NCI-H510A (cell line): ENCODE results near the gene ZNF714.

Source experiments
- DNase-seq: peaks from one replicate; lab custom pipeline; 2025; lab: John Stamatoyannopoulos, UW

Gene ZNF714

GRCh38 chr19:21082011-21082975, at the start of gene ZNF714:
TSS of gene ZNF714 (plus strand) at chr19:21082203. CDS start at chr19:21098269, 16,066 bp downstream.
- DNase-seq = peak; percentile 95

GRCh38 chr19:21045028-21045427, 37.0 kb upstream of the ZNF714 start:
- no peak for DNase-seq

- no peak for DNase-seq
Measured at GRCh38 chr19:21046489-21046888, 35.5 kb upstream of the ZNF714 start.

GRCh38 chr19:21047716-21048115, 34.3 kb upstream of the ZNF714 start:
- no peak for DNase-seq

GRCh38 chr19:21052902-21053301, 29.1 kb upstream of the ZNF714 start:
- DNase-seq = no peak

- DNase-seq = no peak
Measured at GRCh38 chr19:21065336-21065735, 16.7 kb upstream of the ZNF714 start.

GRCh38 chr19:21084343-21084742, 2.3 kb downstream of the ZNF714 start:
- no peak for DNase-seq

GRCh38 chr19:21087871-21088270, 5.9 kb downstream of the ZNF714 start:
- DNase-seq = no peak

- DNase-seq = no peak
Measured at GRCh38 chr19:21092109-21092508, 10.1 kb downstream of the ZNF714 start.

- no peak for DNase-seq
Measured at GRCh38 chr19:21094347-21095025, 12.5 kb downstream of the ZNF714 start.

GRCh38 chr19:21098291-21098690, 16.3 kb downstream of the ZNF714 start:
- DNase-seq = no peak

- no peak for DNase-seq
Measured at GRCh38 chr19:21101521-21102242, 19.7 kb downstream of the ZNF714 start.

- no peak for DNase-seq
Measured at GRCh38 chr19:21109116-21109515, 27.1 kb downstream of the ZNF714 start.

GRCh38 chr19:21110183-21110582, 28.2 kb downstream of the ZNF714 start:
- no peak for DNase-seq

- no peak for DNase-seq
Measured at GRCh38 chr19:21115430-21115829, 33.4 kb downstream of the ZNF714 start.

- DNase-seq = no peak
Measured at GRCh38 chr19:21117041-21117907, 35.3 kb downstream of the ZNF714 start.

- no peak for DNase-seq
Measured at GRCh38 chr19:21126078-21126477, 44.1 kb downstream of the ZNF714 start.

- DNase-seq = no peak
Measured at GRCh38 chr19:21127001-21127400, 45.0 kb downstream of the ZNF714 start.

- DNase-seq = no peak
Measured at GRCh38 chr19:21127898-21128297, 45.9 kb downstream of the ZNF714 start.

- DNase-seq = no peak
Measured at GRCh38 chr19:21128901-21129698, 47.1 kb downstream of the ZNF714 start.
